Activated CD8-positive, alpha-beta memory T cell treated with anti-CD3 and anti-CD28 coated beads, Interleukin-2, amount 50 U/mL, for 1 hour (primary cell): ENCODE measurements around the gene ECPAS.
"Not testable (repeated sequence)": the region's sequence is repeated elsewhere in the genome, so short reads cannot be mapped to it uniquely, and the experiment has no call there.

Source experiments
- DNase-seq: peaks from one replicate; pipeline ENCODE4 v3.0.0-alpha.2; 2020; ENCODE audit errors: extremely low read depth

Gene ECPAS

DNA sequence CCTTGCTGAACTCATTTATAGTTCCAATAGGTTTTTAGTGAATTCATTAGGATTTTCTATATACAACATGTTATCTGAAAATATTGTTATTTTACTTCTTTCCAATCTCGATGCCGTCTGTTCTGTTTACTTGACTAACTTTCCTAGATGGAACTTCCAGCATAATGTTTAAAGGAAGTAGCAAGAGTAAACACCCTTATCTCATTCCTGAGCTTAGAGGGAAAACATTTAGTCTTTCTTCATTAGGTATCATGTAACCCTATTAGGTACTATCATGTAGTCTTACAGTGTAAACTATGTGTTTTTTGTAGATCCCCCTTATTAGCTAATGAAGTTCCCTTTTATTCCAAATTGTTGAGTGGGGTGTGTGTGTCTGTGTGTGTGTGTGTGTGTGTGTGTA, 131.6 kb downstream of the ECPAS start:
- DNase-seq: no peak

- no peak for DNase-seq
Observed at GRCh38 chr9:111350556-111350955, 133.6 kb downstream of the ECPAS start.

GRCh38 chr9:111349766-111350165, 134.4 kb downstream of the ECPAS start:
- no peak for DNase-seq

- no peak for DNase-seq
Observed at GRCh38 chr9:111348821-111349271, 135.3 kb downstream of the ECPAS start.

- not testable (repeated sequence) for DNase-seq
Observed at GRCh38 chr9:111334318-111334863, 149.8 kb downstream of the ECPAS start.

DNA sequence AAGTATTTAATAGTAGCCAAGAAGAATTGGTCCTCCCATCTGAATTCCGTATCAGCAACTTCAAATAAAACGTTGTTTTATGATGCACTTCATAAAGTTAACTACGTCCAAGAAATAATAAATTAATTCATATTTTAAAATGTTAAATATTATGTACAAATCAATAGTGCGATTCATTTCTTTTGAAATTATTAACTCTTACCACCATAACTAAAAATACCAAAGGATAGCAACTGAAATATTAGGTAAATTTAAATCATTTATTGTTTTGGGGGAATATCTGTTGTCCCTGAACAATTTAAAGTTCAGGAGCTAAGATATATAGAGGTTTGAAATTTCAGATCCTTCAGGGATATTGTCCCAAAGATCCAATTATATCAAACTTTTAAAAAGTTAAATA, 154.1 kb downstream of the ECPAS start, which contains the start of gene OR2K2:
Gene OR2K2, minus strand, starts transcription at position 101 of the 400 bp plus-strand sequence. CDS start 1,791 bp downstream, outside the sequence.
- no peak for DNase-seq

GRCh38 chr9:111320631-111321030, 163.6 kb downstream of the ECPAS start:
- no peak for DNase-seq

DNA sequence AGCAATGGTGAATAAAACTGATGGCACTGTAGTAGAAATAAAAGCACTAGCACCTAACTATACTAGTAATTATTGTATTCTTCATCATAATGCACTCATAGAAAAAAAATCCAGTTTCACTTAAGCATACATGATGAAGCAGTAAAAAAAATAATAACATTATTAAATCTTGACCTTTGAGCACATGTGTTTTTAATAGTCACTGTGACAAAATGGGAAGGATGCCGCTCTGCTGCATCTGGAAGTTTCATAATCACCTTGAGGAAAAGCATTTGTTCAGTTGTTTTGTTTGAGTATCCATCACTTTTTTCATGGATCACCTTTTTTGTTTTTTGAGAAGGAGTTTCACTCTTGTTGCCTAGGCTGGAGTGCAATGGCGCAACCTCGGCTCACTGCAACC, 167.4 kb downstream of the ECPAS start:
- DNase-seq: no peak
